K562 (cell line): ENCODE results near the gene IQCC. TPM values are rescaled to one million over a fixed set of nuclear protein-coding genes. Genes with fewer than 3 reads are reported as not detected.

Experiments
- ARNT ChIP-seq, 2 experiments: fragments of 450-650 bp; IDR thresholded peaks; 2 replicates each; pipeline ENCODE4 v1.6.1; 2016; ENCODE audit warnings: mild to moderate bottlenecking in 1 of 2
- BHLHE40 ChIP-seq: IDR thresholded peaks from 2 replicates; pipeline ENCODE4 v1.6.1; 2011; ENCODE audit warnings: low read length, improper control_type of control experiment
- CBX5 ChIP-seq: IDR thresholded peaks from 2 replicates; pipeline ENCODE4 v1.6.1; 2014; ENCODE audit warnings: low read depth, borderline replicate concordance
- HIVEP1 ChIP-seq: fragments of 250-450 bp; sonication (Bioruptor Pico); IDR thresholded peaks from 2 replicates; pipeline ENCODE4 v1.4.0; 2020; ENCODE audit warnings: mild to moderate bottlenecking
- KHSRP ChIP-seq: fragments of 450-650 bp; IDR thresholded peaks from 2 replicates; pipeline ENCODE4 v1.6.1; 2017
- KLF10 ChIP-seq: fragments of 250-450 bp; sonication (Bioruptor Pico); IDR thresholded peaks from 2 replicates; pipeline ENCODE4 v1.6.1; 2021; ENCODE audit warnings: matching md5 sums
- MAFK ChIP-seq: IDR thresholded peaks from 2 replicates; pipeline ENCODE4 v1.6.1; 2011; ENCODE audit warnings: low read length, improper control_type of control experiment
- NR4A1 ChIP-seq, 2 experiments: fragments of 250-450 bp in 1 of 2; fragments of 450-650 bp in 1 of 2; sonication (Bioruptor Pico) in 1 of 2; IDR thresholded peaks; 2 replicates each; pipeline versions ENCODE4 v1.4.0 to v1.6.1; 2016 to 2020; ENCODE audit warnings: mild to moderate bottlenecking in 2 of 2, missing compliant biosample characterization in 1 of 2, missing genetic modification characterization in 1 of 2, moderate library complexity in 1 of 2
- PML ChIP-seq: IDR thresholded peaks from 2 replicates; pipeline ENCODE4 v1.6.1; 2012; ENCODE audit warnings: low read length, inconsistent platforms
- POLR2B ChIP-seq: fragments of 450-650 bp; IDR thresholded peaks from 2 replicates; pipeline ENCODE4 v1.6.1; 2018; ENCODE audit warnings: low read depth; ENCODE audit not compliant: partially characterized antibody
- RNF2 ChIP-seq: sonication (generic); IDR thresholded peaks from 2 replicates; pipeline ENCODE4 v1.6.1; 2016
- TGIF2 ChIP-seq: sonication (generic); formaldehyde crosslinking; IDR thresholded peaks from 2 replicates; pipeline ENCODE4 v1.8.1; 2022; ENCODE audit warnings: mild to moderate bottlenecking, missing genetic modification reagents, moderate library complexity
- ZNF121 ChIP-seq: sonication (generic); formaldehyde crosslinking; conservative IDR thresholded peaks from 2 replicates; pipeline ENCODE4 v1.8.0; 2022; ENCODE audit warnings: missing genetic modification reagents
- ZNF146 ChIP-seq: IDR thresholded peaks from one replicate; pipeline ENCODE4 v1.6.1; 2018; ENCODE audit warnings: missing compliant biosample characterization; ENCODE audit not compliant: unreplicated experiment
- ZNF197 ChIP-seq: fragments of 200-800 bp; sonication (Bioruptor generic); IDR thresholded peaks from 2 replicates; pipeline ENCODE4 v1.6.1; 2016; ENCODE audit warnings: low read depth, missing genetic modification characterization, missing compliant biosample characterization
- ZNF263 ChIP-seq: sonication (generic); formaldehyde crosslinking; IDR thresholded peaks from 2 replicates; pipeline ENCODE4 v1.8.0; 2022; ENCODE audit warnings: mild to moderate bottlenecking, missing genetic modification reagents, borderline replicate concordance
- ZNF668 ChIP-seq: fragments of 250-450 bp; sonication (Bioruptor Pico); IDR thresholded peaks from 2 replicates; pipeline ENCODE4 v1.8.0; 2022; ENCODE audit warnings: mild to moderate bottlenecking, inconsistent platforms
- ZNF764 ChIP-seq: fragments of 250-450 bp; sonication (Bioruptor Pico); IDR thresholded peaks from 2 replicates; pipeline ENCODE4 v1.4.0; 2020; ENCODE audit warnings: low read depth, mild to moderate bottlenecking, moderate library complexity
- polyA plus RNA-seq, 8 experiments: library from polyadenylated mRNA; depleted of rRNA in 4 of 8; stranded (reverse) in 5 of 8; unstranded in 3 of 8; fragments of >200 nt; fragmentation: Nextera tagmentation in 2 of 8; fragmentation: Illumina TruSeq in 1 of 8; extraction: Ambion mirVana in 2 of 8; extraction: Trizol in 1 of 8; gene quantifications; 2 replicates each; pipeline versions ENCODE4 v1.2.1 to v1.2.3, GENCODE V29; 2011 to 2014; ENCODE audit warnings: inconsistent platforms in 1 of 8, missing spikeins in 1 of 8
- total RNA-seq, 7 experiments: library from RNA; depleted of rRNA in 6 of 7; stranded (reverse); fragments of >200 nt in 6 of 7; fragmentation: Illumina TruSeq in 2 of 7; extraction: Trizol in 2 of 7; gene quantifications; 2 replicates each; pipeline versions ENCODE4 v1.2.1 to v1.2.3, GENCODE V29; 2011 to 2021; ENCODE audit warnings: low replicate concordance in 1 of 7
- TF ChIP-seq, protein P1 (sequence below): fragments of 450-650 bp; IDR thresholded peaks from 2 replicates; pipeline ENCODE4 v1.7.0; 2016; ENCODE audit warnings: borderline replicate concordance
- TF ChIP-seq, protein P2 (sequence below): fragments of 250-450 bp; sonication (Bioruptor Pico); IDR thresholded peaks from 2 replicates; pipeline ENCODE4 v1.5.0; 2022; ENCODE audit warnings: mild to moderate bottlenecking
- TF ChIP-seq, protein P3 (sequence below), 3 experiments: IDR thresholded peaks in 2 of 3; conservative IDR thresholded peaks in 1 of 3; 2 replicates each; pipeline ENCODE4 v1.5.1; 2011 to 2012; ENCODE audit warnings: low read length in 3 of 3, mild to moderate bottlenecking in 3 of 3, control low read depth in 2 of 3, improper control_type of control experiment in 1 of 3, inconsistent platforms in 1 of 3, low read depth in 1 of 3, mixed read lengths in 1 of 3, moderate library complexity in 1 of 3; ENCODE audit not compliant: insufficient read depth in 2 of 3
- TF ChIP-seq, protein P4 (sequence below): sonication (generic); IDR thresholded peaks from 2 replicates; pipeline ENCODE4 v1.6.1; 2016

The IQCC gene
- total and polyA plus RNA-seq, 9 of the 15 experiments (the other 6 are each of a cell fraction or from before 2014, with no cell fraction given) = 8.1 to 16.5 (median 10.7) TPM

DNA sequence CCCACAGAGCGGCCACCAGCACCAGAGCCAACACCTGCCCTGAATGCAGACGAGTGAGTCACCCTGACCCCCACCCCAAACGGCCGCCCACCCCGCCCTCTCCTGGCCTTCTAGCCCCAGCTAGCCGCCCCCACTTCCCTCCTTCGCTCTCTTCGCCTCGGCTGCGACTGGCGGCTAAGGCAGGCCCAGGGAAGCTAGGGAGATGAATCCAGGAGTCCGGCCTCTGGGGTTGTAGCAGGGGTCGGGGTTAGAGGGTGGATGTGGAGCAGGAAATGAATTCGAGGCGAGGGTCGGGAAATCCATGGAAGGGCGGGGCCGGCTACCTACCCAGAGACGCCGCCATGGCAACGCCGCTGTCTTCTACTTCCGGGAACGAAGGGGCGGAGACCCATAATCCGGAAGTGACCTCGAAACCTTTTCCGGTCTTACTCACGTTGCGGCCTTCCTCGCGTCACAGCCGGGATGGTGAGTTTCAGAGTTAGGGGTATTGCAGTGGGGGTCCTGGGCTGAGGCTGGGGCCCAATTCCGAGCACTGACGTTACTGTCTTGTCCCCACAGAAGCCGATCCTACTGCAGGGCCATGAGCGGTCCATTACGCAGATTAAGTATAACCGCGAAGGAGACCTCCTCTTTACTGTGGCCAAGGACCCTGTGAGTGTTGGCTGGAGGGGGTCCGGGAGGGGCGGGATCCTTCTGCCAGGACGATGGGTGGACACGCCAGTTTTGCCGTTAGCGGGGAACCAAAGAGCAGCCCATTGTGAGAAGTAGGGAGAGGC, 16.7 kb downstream of the IQCC start, which contains the start of the genes EIF3I and TMEM234 (continued):
- no peak for TF ChIP-seq ZNF764 (CRISPR knock-in tag)
- peak; percentile 81; the same call in 1 of the 2 replicates for TF ChIP-seq PML
- peak; percentile 91 for TF ChIP-seq POLR2B
- TF ChIP-seq ZNF146 (CRISPR knock-in tag) = no peak
- TF ChIP-seq MAFK = no peak
- TF ChIP-seq, protein P1, sequence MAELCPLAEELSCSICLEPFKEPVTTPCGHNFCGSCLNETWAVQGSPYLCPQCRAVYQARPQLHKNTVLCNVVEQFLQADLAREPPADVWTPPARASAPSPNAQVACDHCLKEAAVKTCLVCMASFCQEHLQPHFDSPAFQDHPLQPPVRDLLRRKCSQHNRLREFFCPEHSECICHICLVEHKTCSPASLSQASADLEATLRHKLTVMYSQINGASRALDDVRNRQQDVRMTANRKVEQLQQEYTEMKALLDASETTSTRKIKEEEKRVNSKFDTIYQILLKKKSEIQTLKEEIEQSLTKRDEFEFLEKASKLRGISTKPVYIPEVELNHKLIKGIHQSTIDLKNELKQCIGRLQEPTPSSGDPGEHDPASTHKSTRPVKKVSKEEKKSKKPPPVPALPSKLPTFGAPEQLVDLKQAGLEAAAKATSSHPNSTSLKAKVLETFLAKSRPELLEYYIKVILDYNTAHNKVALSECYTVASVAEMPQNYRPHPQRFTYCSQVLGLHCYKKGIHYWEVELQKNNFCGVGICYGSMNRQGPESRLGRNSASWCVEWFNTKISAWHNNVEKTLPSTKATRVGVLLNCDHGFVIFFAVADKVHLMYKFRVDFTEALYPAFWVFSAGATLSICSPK = no peak
- TF ChIP-seq, protein P2, sequence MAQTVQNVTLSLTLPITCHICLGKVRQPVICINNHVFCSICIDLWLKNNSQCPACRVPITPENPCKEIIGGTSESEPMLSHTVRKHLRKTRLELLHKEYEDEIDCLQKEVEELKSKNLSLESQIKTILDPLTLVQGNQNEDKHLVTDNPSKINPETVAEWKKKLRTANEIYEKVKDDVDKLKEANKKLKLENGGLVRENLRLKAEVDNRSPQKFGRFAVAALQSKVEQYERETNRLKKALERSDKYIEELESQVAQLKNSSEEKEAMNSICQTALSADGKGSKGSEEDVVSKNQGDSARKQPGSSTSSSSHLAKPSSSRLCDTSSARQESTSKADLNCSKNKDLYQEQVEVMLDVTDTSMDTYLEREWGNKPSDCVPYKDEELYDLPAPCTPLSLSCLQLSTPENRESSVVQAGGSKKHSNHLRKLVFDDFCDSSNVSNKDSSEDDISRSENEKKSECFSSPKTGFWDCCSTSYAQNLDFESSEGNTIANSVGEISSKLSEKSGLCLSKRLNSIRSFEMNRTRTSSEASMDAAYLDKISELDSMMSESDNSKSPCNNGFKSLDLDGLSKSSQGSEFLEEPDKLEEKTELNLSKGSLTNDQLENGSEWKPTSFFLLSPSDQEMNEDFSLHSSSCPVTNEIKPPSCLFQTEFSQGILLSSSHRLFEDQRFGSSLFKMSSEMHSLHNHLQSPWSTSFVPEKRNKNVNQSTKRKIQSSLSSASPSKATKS (CRISPR knock-in tag) = no peak
- TF ChIP-seq ZNF668 (CRISPR knock-in tag) = no peak
- TF ChIP-seq, protein P3, sequence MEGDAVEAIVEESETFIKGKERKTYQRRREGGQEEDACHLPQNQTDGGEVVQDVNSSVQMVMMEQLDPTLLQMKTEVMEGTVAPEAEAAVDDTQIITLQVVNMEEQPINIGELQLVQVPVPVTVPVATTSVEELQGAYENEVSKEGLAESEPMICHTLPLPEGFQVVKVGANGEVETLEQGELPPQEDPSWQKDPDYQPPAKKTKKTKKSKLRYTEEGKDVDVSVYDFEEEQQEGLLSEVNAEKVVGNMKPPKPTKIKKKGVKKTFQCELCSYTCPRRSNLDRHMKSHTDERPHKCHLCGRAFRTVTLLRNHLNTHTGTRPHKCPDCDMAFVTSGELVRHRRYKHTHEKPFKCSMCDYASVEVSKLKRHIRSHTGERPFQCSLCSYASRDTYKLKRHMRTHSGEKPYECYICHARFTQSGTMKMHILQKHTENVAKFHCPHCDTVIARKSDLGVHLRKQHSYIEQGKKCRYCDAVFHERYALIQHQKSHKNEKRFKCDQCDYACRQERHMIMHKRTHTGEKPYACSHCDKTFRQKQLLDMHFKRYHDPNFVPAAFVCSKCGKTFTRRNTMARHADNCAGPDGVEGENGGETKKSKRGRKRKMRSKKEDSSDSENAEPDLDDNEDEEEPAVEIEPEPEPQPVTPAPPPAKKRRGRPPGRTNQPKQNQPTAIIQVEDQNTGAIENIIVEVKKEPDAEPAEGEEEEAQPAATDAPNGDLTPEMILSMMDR (IDR thresholded peaks at IDR 0.05 in 2 of 3, conservative IDR thresholded peaks at IDR 0.05 in 1 of 3; ENCODE audit: insufficient read depth in 2 of 3, low read depth in 1 of 3, low read length in 3 of 3) = no peak
- TF ChIP-seq RNF2 = no peak
- TF ChIP-seq HIVEP1 (CRISPR knock-in tag) = no peak
- no peak for TF ChIP-seq KHSRP
- no peak for TF ChIP-seq CBX5
- TF ChIP-seq KLF10 (CRISPR knock-in tag) = no peak
- 0 out of 2 replicates have a peak, but pooled peaks have one; percentile 21 for TF ChIP-seq NR4A1 (CRISPR knock-in tag; IDR thresholded peaks at IDR 0.05)
- TF ChIP-seq NR4A1 (tag; IDR thresholded peaks at IDR 0.05) = no peak
- no peak for TF ChIP-seq ZNF197 (CRISPR knock-in tag)
- no peak for TF ChIP-seq BHLHE40
- no peak for TF ChIP-seq ZNF263 (CRISPR knock-in tag)
- TF ChIP-seq, protein P4, sequence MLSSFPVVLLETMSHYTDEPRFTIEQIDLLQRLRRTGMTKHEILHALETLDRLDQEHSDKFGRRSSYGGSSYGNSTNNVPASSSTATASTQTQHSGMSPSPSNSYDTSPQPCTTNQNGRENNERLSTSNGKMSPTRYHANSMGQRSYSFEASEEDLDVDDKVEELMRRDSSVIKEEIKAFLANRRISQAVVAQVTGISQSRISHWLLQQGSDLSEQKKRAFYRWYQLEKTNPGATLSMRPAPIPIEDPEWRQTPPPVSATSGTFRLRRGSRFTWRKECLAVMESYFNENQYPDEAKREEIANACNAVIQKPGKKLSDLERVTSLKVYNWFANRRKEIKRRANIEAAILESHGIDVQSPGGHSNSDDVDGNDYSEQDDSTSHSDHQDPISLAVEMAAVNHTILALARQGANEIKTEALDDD = no peak
- no peak for TF ChIP-seq TGIF2 (CRISPR knock-in tag)
- TF ChIP-seq ZNF121 = no peak
- TF ChIP-seq ARNT (IDR thresholded peaks at IDR 0.05) = no peak
